Choroid plexus epithelial cell (primary cell): ENCODE results near the gene ESAM.

Experiments used
- DNase-seq: peaks from one replicate; pipeline ENCODE4 v3.0.0-alpha.2; 2010; ENCODE audit warnings: low read depth
- H3K4me3 ChIP-seq: 2 replicates; pipeline ENCODE4 v1.5.1; 2011; ENCODE audit warnings: low read depth, mild to moderate bottlenecking, control low read depth, low read length, moderate library complexity
- CTCF ChIP-seq: conservative IDR thresholded peaks from 2 replicates; pipeline ENCODE4 v1.5.1; 2011; ENCODE audit warnings: low read depth, mild to moderate bottlenecking, control low read depth, inconsistent platforms, low read length, moderate library complexity

Gene ESAM

GRCh38 chr11:124740277-124740882 lies 21.7 kb downstream of the ESAM start:
- TF ChIP-seq CTCF, result peak; percentile 62
- peak; percentile 27 for DNase-seq
- peak overlapping the region; percentile 55 for H3K4me3 ChIP-seq

- no peak for TF ChIP-seq CTCF
- H3K4me3 ChIP-seq, result peak within 1 kb of the TSS; percentile 58
- peak; percentile 89 for DNase-seq
These were observed 22.4 kb downstream of the ESAM start, which contains the start of gene NRGN for GRCh38 chr11:124739479-124740276. TSS of gene NRGN (plus strand) at chr11:124739942. CDS start at chr11:124740085, 143 bp downstream.

GRCh38 chr11:124738713-124739478 lies 23.2 kb downstream of the ESAM start:
- H3K4me3 ChIP-seq, result peak overlapping the region; percentile 58
- no peak for DNase-seq
- no peak for TF ChIP-seq CTCF

GRCh38 chr11:124737638-124738305 lies 24.3 kb downstream of the ESAM start:
- no peak overlapping the region for H3K4me3 ChIP-seq
- DNase-seq, result no peak
- no peak for TF ChIP-seq CTCF

GRCh38 chr11:124736736-124737135 lies 25.4 kb downstream of the ESAM start:
- no peak for DNase-seq
- no peak overlapping the region for H3K4me3 ChIP-seq
- TF ChIP-seq CTCF, result no peak

- DNase-seq, result no peak
- H3K4me3 ChIP-seq, result no peak overlapping the region
- TF ChIP-seq CTCF, result no peak
These were observed 29.9 kb downstream of the ESAM start for GRCh38 chr11:124732230-124732629.
